HEK293 (cell line): ENCODE data around the gene FGFBP3.

ENCODE experiments used
- PATZ1 ChIP-seq: fragments of 450-650 bp; formaldehyde crosslinking; IDR thresholded peaks from 2 replicates; pipeline ENCODE4 v1.5.1; 2016; ENCODE audit warnings: missing biosample characterization, missing genetic modification characterization
- PRDM10 ChIP-seq: fragments of 450-650 bp; formaldehyde crosslinking; IDR thresholded peaks from 2 replicates; pipeline ENCODE4 v1.5.1; 2016; ENCODE audit warnings: missing biosample characterization, missing genetic modification characterization
- PRDM6 ChIP-seq: fragments of 450-650 bp; formaldehyde crosslinking; IDR thresholded peaks from 2 replicates; pipeline ENCODE4 v1.5.1; 2017; ENCODE audit warnings: missing biosample characterization, missing genetic modification characterization
- SALL2 ChIP-seq: fragments of 450-650 bp; formaldehyde crosslinking; IDR thresholded peaks from 2 replicates; pipeline ENCODE4 v1.5.0; 2017; ENCODE audit warnings: missing biosample characterization, mild to moderate bottlenecking, missing genetic modification characterization, borderline replicate concordance
- TCF7L2 ChIP-seq: IDR thresholded peaks from 2 replicates; pipeline ENCODE4 v1.6.1; 2011; ENCODE audit warnings: low read depth, mild to moderate bottlenecking, inconsistent platforms, low read length, moderate library complexity, borderline replicate concordance
- WT1 ChIP-seq: fragments of 450-650 bp; formaldehyde crosslinking; IDR thresholded peaks from 2 replicates; pipeline ENCODE4 v1.5.1; 2016; ENCODE audit warnings: missing biosample characterization, missing genetic modification characterization
- ZBTB10 ChIP-seq: fragments of 450-650 bp; formaldehyde crosslinking; IDR thresholded peaks from 2 replicates; pipeline ENCODE4 v1.5.1; 2016; ENCODE audit warnings: missing biosample characterization, missing genetic modification characterization
- ZBTB21 ChIP-seq: fragments of 450-650 bp; formaldehyde crosslinking; IDR thresholded peaks from 2 replicates; pipeline ENCODE4 v1.5.1; 2017; ENCODE audit warnings: missing biosample characterization, missing genetic modification characterization
- ZNF157 ChIP-seq: fragments of 450-650 bp; formaldehyde crosslinking; IDR thresholded peaks from 2 replicates; pipeline ENCODE4 v1.5.1; 2016; ENCODE audit warnings: missing biosample characterization, missing genetic modification characterization
- ZNF202 ChIP-seq: fragments of 450-650 bp; formaldehyde crosslinking; IDR thresholded peaks from 2 replicates; pipeline ENCODE4 v1.5.1; 2016; ENCODE audit warnings: missing biosample characterization, missing genetic modification characterization, borderline replicate concordance
- ZNF23 ChIP-seq: fragments of 450-650 bp; formaldehyde crosslinking; IDR thresholded peaks from 2 replicates; pipeline ENCODE4 v1.5.1; 2016; ENCODE audit warnings: missing biosample characterization, missing genetic modification characterization, borderline replicate concordance
- ZNF248 ChIP-seq: fragments of 450-650 bp; formaldehyde crosslinking; IDR thresholded peaks from 2 replicates; pipeline ENCODE4 v1.5.1; 2017; ENCODE audit warnings: missing biosample characterization, missing genetic modification characterization
- ZNF274 ChIP-seq, 2 experiments: fragments of 200-500 bp in 1 of 2; fragments of 450-650 bp in 1 of 2; sonication (Bioruptor generic) in 1 of 2; formaldehyde crosslinking in 1 of 2; IDR thresholded peaks; 2 replicates each; pipeline versions ENCODE4 v1.5.1 to v1.6.1; 2014 to 2016; ENCODE audit warnings: borderline replicate concordance in 1 of 2, inconsistent platforms in 1 of 2, low read length in 1 of 2, missing biosample characterization in 1 of 2, missing genetic modification characterization in 1 of 2
- ZNF292 ChIP-seq: fragments of 450-650 bp; formaldehyde crosslinking; IDR thresholded peaks from 2 replicates; pipeline ENCODE4 v1.5.1; 2016; ENCODE audit warnings: low read depth, missing biosample characterization, missing genetic modification characterization, borderline replicate concordance
- ZNF354C ChIP-seq: fragments of 450-650 bp; formaldehyde crosslinking; IDR thresholded peaks from 2 replicates; pipeline ENCODE4 v1.5.1; 2016; ENCODE audit warnings: missing biosample characterization, missing genetic modification characterization, low read depth, borderline replicate concordance
- ZNF473 ChIP-seq: fragments of 450-650 bp; formaldehyde crosslinking; IDR thresholded peaks from 2 replicates; pipeline ENCODE4 v1.5.1; 2017; ENCODE audit warnings: missing biosample characterization, missing genetic modification characterization
- ZNF513 ChIP-seq: fragments of 450-650 bp; IDR thresholded peaks from 2 replicates; pipeline ENCODE4 v1.5.1; 2018; ENCODE audit warnings: missing biosample characterization, missing genetic modification characterization
- ZNF529 ChIP-seq: fragments of 450-650 bp; formaldehyde crosslinking; IDR thresholded peaks from 2 replicates; pipeline ENCODE4 v1.5.1; 2017; ENCODE audit warnings: missing genetic modification characterization, missing biosample characterization; ENCODE audit not compliant: insufficient replicate concordance
- ZNF580 ChIP-seq: fragments of 450-650 bp; formaldehyde crosslinking; IDR thresholded peaks from 2 replicates; pipeline ENCODE4 v1.5.1; 2016; ENCODE audit warnings: missing biosample characterization, missing genetic modification characterization
- ZNF629 ChIP-seq: fragments of 450-650 bp; formaldehyde crosslinking; IDR thresholded peaks from 2 replicates; pipeline ENCODE4 v1.5.1; 2017; ENCODE audit warnings: missing biosample characterization, missing genetic modification characterization
- ZNF639 ChIP-seq: fragments of 450-650 bp; formaldehyde crosslinking; IDR thresholded peaks from 2 replicates; pipeline ENCODE4 v1.5.1; 2016; ENCODE audit warnings: missing biosample characterization, missing genetic modification characterization
- ZNF654 ChIP-seq: fragments of 450-650 bp; formaldehyde crosslinking; IDR thresholded peaks from 2 replicates; pipeline ENCODE4 v1.5.1; 2016; ENCODE audit warnings: low read depth, missing biosample characterization, missing genetic modification characterization
- ZSCAN30 ChIP-seq: fragments of 450-650 bp; IDR thresholded peaks from 2 replicates; pipeline ENCODE4 v1.5.1; 2018; ENCODE audit warnings: missing biosample characterization, mild to moderate bottlenecking, missing genetic modification characterization, moderate library complexity
- ZXDB ChIP-seq: fragments of 450-650 bp; formaldehyde crosslinking; IDR thresholded peaks from 2 replicates; pipeline ENCODE4 v1.5.1; 2016; ENCODE audit warnings: missing biosample characterization, missing genetic modification characterization

Gene FGFBP3

GRCh38 chr10:91923371-91924211 is 14.3 kb upstream of the FGFBP3 start, which contains the start of gene BTAF1 (continued):
- TF ChIP-seq PATZ1 (tag by site-specific recombination) (no peak), ZNF580 (peak; percentile 70; the same call in 1 of the 2 replicates), ZNF529 (tag by site-specific recombination) (no peak), ZBTB21 (tag by site-specific recombination) (peak; percentile 87), ZNF23 (tag by site-specific recombination) (no peak), ZNF354C (tag by site-specific recombination) (no peak), ZSCAN30 (tag by site-specific recombination) (peak; percentile 84), WT1 (tag by site-specific recombination) (0 out of 2 replicates have a peak, but pooled peaks have one; percentile 34), ZNF248 (no peak), ZNF202 (tag by site-specific recombination) (no peak), ZXDB (tag by site-specific recombination) (peak; percentile 81), ZNF513 (tag by site-specific recombination) (no peak), PRDM6 (tag by site-specific recombination) (no peak), ZNF639 (tag by site-specific recombination) (peak; percentile 70), ZNF292 (tag by site-specific recombination) (no peak), ZNF654 (tag by site-specific recombination) (no peak; the same call in 1 of the 2 replicates), ZNF274 (IDR thresholded peaks at IDR 0.05; ENCODE audit: low read length) (no peak), ZNF274 (tag by site-specific recombination; IDR thresholded peaks at IDR 0.05; ENCODE audit: borderline replicate concordance) (no peak), ZBTB10 (tag by site-specific recombination) (no peak), SALL2 (tag by site-specific recombination) (no peak), ZNF629 (tag by site-specific recombination) (peak; percentile 96), ZNF473 (no peak), ZNF157 (no peak), PRDM10 (tag by site-specific recombination) (peak; percentile 31; the same call in 1 of the 2 replicates), TCF7L2 (peak; percentile 46; the same call in 1 of the 2 replicates)
